Mesendoderm (in vitro differentiated cells): ENCODE results near the gene IGSF8.
A peak's percentile ranks its signal among the peaks of the same experiment; 100 is the strongest.

Experiments used
- DNase-seq: peaks from one replicate; pipeline ENCODE4 v3.0.0; 2013
- H2AK5ac ChIP-seq: 2 replicates; pipeline ENCODE4 v1.6.1; 2013; ENCODE audit warnings: low read length, inconsistent platforms
- H2BK120ac ChIP-seq: 2 replicates; pipeline ENCODE4 v1.6.1; 2013; ENCODE audit warnings: low read depth, mild to moderate bottlenecking, low read length, moderate library complexity, mixed read lengths
- H2BK15ac ChIP-seq: replicated peaks from 2 replicates; pipeline ENCODE4 v1.6.1; 2013; ENCODE audit warnings: low read depth, mild to moderate bottlenecking, moderate library complexity
- H2BK5ac ChIP-seq: 2 replicates; pipeline ENCODE4 v1.6.1; 2013; ENCODE audit warnings: low read length, inconsistent platforms
- H3K18ac ChIP-seq: 2 replicates; pipeline ENCODE4 v1.6.1; 2013; ENCODE audit warnings: mild to moderate bottlenecking, low read length, mixed read lengths
- H3K23ac ChIP-seq: one replicate; pipeline ENCODE4 v1.6.1; 2013; ENCODE audit warnings: low read length
- H3K27ac ChIP-seq: 2 replicates; pipeline ENCODE4 v1.5.1; 2013; ENCODE audit warnings: low read depth, mild to moderate bottlenecking, inconsistent platforms, low read length, moderate library complexity
- H3K27me3 ChIP-seq: 2 replicates; pipeline ENCODE4 v1.6.1; 2013; ENCODE audit warnings: low read length, control low read depth, mild to moderate bottlenecking, inconsistent platforms; ENCODE audit not compliant: insufficient read depth, poor library complexity
- H3K36me3 ChIP-seq: 2 replicates; pipeline ENCODE4 v1.6.1; 2013; ENCODE audit warnings: low read length, inconsistent platforms; ENCODE audit not compliant: control insufficient read depth, insufficient read depth
- H3K4ac ChIP-seq: one replicate; pipeline ENCODE4 v1.6.1; 2013; ENCODE audit warnings: low read depth, mild to moderate bottlenecking, low read length, moderate library complexity
- H3K4me1 ChIP-seq: 2 replicates; pipeline ENCODE4 v1.6.1; 2013; ENCODE audit warnings: low read depth, low read length, inconsistent platforms; ENCODE audit not compliant: control insufficient read depth
- H3K4me2 ChIP-seq: 2 replicates; pipeline ENCODE4 v1.6.1; 2013; ENCODE audit warnings: low read length
- H3K4me3 ChIP-seq: 2 replicates; pipeline ENCODE4 v1.5.1; 2013; ENCODE audit warnings: mild to moderate bottlenecking, low read length
- H3K56ac ChIP-seq: one replicate; pipeline ENCODE4 v1.6.1; 2013; ENCODE audit warnings: low read length
- H3K79me1 ChIP-seq: 2 replicates; pipeline ENCODE4 v1.6.1; 2013; ENCODE audit warnings: low read length, inconsistent platforms
- H3K79me2 ChIP-seq: 2 replicates; pipeline ENCODE4 v1.6.1; 2013; ENCODE audit warnings: mild to moderate bottlenecking, low read length; ENCODE audit not compliant: control insufficient read depth, insufficient read depth
- H3K9ac ChIP-seq: 2 replicates; pipeline ENCODE4 v1.6.1; 2013; ENCODE audit warnings: low read length, inconsistent platforms
- H4K5ac ChIP-seq: one replicate; pipeline ENCODE4 v1.6.1; 2013; ENCODE audit warnings: low read length
- H4K8ac ChIP-seq: one replicate; pipeline ENCODE4 v1.6.1; 2013; ENCODE audit warnings: low read depth, mild to moderate bottlenecking, control low read depth, low read length, moderate library complexity
- WGBS: extraction: QIAGEN DNeasy Blood & Tissue Kit; methylation state at CpG from one replicate; pipeline ENCODE4 v1.1.7; 2013; ENCODE audit warnings: low lambda C conversion rate, missing lambda C conversion rate; ENCODE audit not compliant: insufficient coverage; ENCODE audit errors: extremely low coverage; 5-methylcytosine and 5-hydroxymethylcytosine counted together

The IGSF8 gene

GRCh38 chr1:160077486-160077885 lies 20.9 kb downstream of the IGSF8 start:
- DNase-seq = no peak
- H3K27ac ChIP-seq = no peak overlapping the region
- H2BK15ac ChIP-seq = no peak overlapping the region

DNA sequence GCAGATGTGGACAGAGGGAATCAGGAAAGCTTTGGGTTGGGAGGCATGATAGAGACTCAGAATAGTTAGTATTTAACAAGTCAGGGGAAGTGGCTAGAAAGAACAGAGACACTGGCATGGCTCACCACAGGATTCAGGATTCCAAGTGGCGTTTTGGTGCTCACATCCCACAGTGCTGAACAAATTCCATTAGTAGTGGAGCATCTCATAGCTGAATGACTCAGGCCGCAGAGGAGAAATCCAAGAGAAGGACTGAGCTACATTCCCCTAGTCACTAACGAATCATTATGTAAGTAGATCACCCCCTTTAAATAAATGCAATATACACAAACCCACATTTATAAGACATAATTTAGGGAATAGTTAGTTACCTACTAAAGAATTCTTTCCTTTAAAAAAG lies 22.1 kb downstream of the IGSF8 start:
- Histone ChIP-seq H2BK120ac (no peak overlapping the region), H3K27me3 (peaks cover 2% of the 10 kb centered on the region), H3K23ac (no peak overlapping the region), H3K36me3 (no peaks in the 10 kb centered on the region), H2BK5ac (no peak overlapping the region), H2AK5ac (no peak overlapping the region), H3K27ac (no peak overlapping the region), H3K56ac (no peak overlapping the region), H4K5ac (no peak overlapping the region), H3K4ac (no peak overlapping the region), H2BK15ac (no peak overlapping the region), H3K4me2 (no peak overlapping the region), H3K4me3 (no peak overlapping the region), H3K79me1 (no peaks in the 10 kb centered on the region), H4K8ac (no peak overlapping the region), H3K18ac (no peak overlapping the region), H3K79me2 (no peaks in the 10 kb centered on the region), H3K9ac (no peak overlapping the region), H3K4me1 (no peaks in the 10 kb centered on the region)
- DNase-seq = no peak
- no CpG with 5 or more reads among the region's 3 CpGs for WGBS

More at GRCh38 chr1:160077486-160077885, 20.9 kb downstream of the IGSF8 start:
- no peak overlapping the region for H3K4me3 ChIP-seq
- no peak overlapping the region for H3K23ac ChIP-seq
- no peaks in the 10 kb centered on the region for H3K79me1 ChIP-seq
- no peak overlapping the region for H2AK5ac ChIP-seq
- no peak overlapping the region for H4K8ac ChIP-seq
- H3K79me2 ChIP-seq = no peaks in the 10 kb centered on the region
- H3K4ac ChIP-seq = no peak overlapping the region
- peaks cover 2% of the 10 kb centered on the region for H3K27me3 ChIP-seq
- H3K4me1 ChIP-seq = no peaks in the 10 kb centered on the region
- H4K5ac ChIP-seq = no peak overlapping the region
- no peak overlapping the region for H3K56ac ChIP-seq
- no peak overlapping the region for H2BK5ac ChIP-seq
- no peaks in the 10 kb centered on the region for H3K36me3 ChIP-seq
- H3K4me2 ChIP-seq = no peak overlapping the region
- H3K18ac ChIP-seq = no peak overlapping the region
- no peak overlapping the region for H2BK120ac ChIP-seq
- no peak overlapping the region for H3K9ac ChIP-seq

DNA sequence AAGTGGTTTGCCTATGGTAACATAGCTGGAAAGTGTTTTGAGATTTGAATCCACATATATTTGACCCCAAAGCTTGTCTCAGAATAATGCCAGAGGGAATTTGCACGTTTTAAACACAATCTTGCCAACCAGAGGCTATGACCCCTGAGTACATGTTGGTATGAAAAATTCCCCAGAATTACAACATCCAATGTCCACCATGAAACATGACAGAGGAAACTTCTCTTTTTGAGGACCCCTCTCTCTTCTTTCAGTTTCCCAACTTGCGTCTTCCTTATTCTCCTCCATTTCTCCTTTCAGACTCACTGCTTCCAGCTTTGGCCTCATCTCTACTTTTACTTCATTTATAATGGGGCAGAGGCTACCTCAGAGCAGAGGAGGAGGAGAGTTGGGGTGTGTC lies 22.6 kb downstream of the IGSF8 start:
- Histone ChIP-seq H3K79me2 (no peaks in the 10 kb centered on the region), H3K36me3 (no peaks in the 10 kb centered on the region), H3K4me2 (no peak overlapping the region), H3K23ac (no peak overlapping the region), H2BK15ac (no peak overlapping the region), H3K9ac (no peak overlapping the region), H3K4ac (no peak overlapping the region), H2BK120ac (no peak overlapping the region), H3K4me3 (no peak overlapping the region), H4K5ac (no peak overlapping the region), H2AK5ac (no peak overlapping the region), H3K56ac (no peak overlapping the region), H2BK5ac (no peak overlapping the region), H3K27me3 (peaks cover 1% of the 10 kb centered on the region), H4K8ac (no peak overlapping the region), H3K79me1 (no peaks in the 10 kb centered on the region), H3K27ac (no peak overlapping the region), H3K4me1 (no peaks in the 10 kb centered on the region), H3K18ac (no peak overlapping the region)
- WGBS = no CpG with 5 or more reads among the region's 2 CpGs
- DNase-seq = no peak

DNA sequence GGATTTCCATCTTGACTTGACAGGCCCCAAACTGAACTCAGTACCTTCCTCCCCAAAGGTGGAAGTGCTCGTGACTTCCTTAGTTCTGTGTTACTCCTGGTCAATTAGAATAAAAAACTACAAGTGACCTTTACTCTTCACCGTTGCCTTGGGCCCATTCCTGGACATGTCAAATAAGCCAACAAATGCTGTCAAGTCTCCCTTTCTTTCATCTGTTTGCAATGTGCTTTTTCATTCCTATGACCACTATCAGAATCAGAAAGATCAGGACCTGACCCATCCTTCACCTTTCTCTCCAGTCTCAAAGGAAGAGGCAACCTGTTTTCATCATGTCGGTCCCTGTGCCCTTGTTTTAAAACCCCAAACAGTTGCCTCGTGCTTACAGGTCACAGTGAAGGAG lies 23.6 kb downstream of the IGSF8 start:
- H3K56ac ChIP-seq = no peak overlapping the region
- H4K5ac ChIP-seq = no peak overlapping the region
- no CpG with 5 or more reads among the region's 4 CpGs for WGBS
- H3K23ac ChIP-seq = no peak overlapping the region
- H3K4ac ChIP-seq = no peak overlapping the region
- no peak for DNase-seq
- H3K36me3 ChIP-seq = no peaks in the 10 kb centered on the region
- no peak overlapping the region for H3K9ac ChIP-seq
- H4K8ac ChIP-seq = no peak overlapping the region
- H3K79me1 ChIP-seq = no peaks in the 10 kb centered on the region
- no peak overlapping the region for H3K4me2 ChIP-seq
- H3K79me2 ChIP-seq = no peaks in the 10 kb centered on the region
- no peak overlapping the region for H2AK5ac ChIP-seq
- H3K18ac ChIP-seq = no peak overlapping the region
- no peak overlapping the region for H3K27ac ChIP-seq
- no peak overlapping the region for H3K4me3 ChIP-seq
- no peak overlapping the region for H2BK5ac ChIP-seq
- no peak overlapping the region for H2BK120ac ChIP-seq
- H2BK15ac ChIP-seq = no peak overlapping the region
- no peaks in the 10 kb centered on the region for H3K27me3 ChIP-seq
- no peaks in the 10 kb centered on the region for H3K4me1 ChIP-seq

GRCh38 chr1:160071289-160071688 lies 27.1 kb downstream of the IGSF8 start:
- no peak overlapping the region for H4K8ac ChIP-seq
- peaks cover 5% of the 10 kb centered on the region for H3K4me1 ChIP-seq
- no peak overlapping the region for H4K5ac ChIP-seq
- no peak overlapping the region for H2BK5ac ChIP-seq
- H3K9ac ChIP-seq = no peak overlapping the region
- no peaks in the 10 kb centered on the region for H3K36me3 ChIP-seq
- no peak overlapping the region for H2BK15ac ChIP-seq
- H3K56ac ChIP-seq = no peak overlapping the region
- H2AK5ac ChIP-seq = no peak overlapping the region
- DNase-seq = no peak
- H3K79me1 ChIP-seq = no peaks in the 10 kb centered on the region
- H3K18ac ChIP-seq = no peak overlapping the region
- H3K4me2 ChIP-seq = no peak overlapping the region
- H3K79me2 ChIP-seq = no peaks in the 10 kb centered on the region
- H3K23ac ChIP-seq = no peak overlapping the region
- no peak overlapping the region for H2BK120ac ChIP-seq
- WGBS = no CpG with 5 or more reads among the region's 5 CpGs
- H3K4ac ChIP-seq = no peak overlapping the region
- no peak overlapping the region for H3K4me3 ChIP-seq
- H3K27me3 ChIP-seq = no peaks in the 10 kb centered on the region
- no peak overlapping the region for H3K27ac ChIP-seq

DNA sequence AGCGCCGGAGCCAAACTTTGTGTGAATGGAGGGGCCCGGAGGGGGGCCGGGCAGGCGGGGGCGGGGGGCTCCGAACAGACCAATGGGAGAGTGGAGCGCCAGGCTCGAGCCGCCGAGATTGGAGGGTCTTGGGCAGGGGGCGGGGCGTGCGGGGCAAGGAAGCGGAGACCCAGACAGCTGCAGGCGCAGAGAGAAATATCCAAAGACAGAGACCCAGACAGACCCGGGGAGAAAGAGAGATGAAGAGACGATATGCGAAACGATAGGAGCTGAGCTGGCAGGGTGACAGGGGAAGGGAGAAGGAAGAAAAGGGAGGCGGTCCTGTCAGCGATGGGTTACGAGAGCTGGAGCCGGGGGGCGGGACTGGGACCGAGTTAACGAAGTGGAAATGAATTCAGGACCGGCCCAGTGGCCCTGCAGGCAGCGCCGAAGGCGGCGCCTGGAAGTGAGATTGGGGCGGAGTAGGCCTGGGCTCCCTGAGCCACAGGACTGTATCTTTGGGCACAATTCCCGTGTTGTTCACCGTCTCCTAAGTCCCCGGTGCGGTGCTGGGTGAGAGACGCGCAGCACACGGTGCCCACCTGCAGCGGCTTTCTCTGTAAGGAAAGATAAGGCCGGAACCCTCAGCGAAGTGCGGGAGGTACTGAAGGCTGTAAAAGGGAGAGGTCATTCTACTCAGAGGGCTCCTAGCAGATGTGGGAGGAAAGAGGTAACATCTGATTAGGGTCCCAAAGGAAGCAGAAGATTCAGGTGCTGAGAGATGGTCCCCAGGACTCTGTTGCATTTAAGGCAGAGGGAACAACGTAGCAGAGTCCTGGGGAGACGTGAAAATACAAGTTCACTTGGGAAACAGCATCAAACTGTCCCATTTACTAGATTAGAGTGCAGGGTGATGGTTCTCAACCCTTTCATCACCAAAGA lies 27.9 kb downstream of the IGSF8 start:
- H3K4me3 ChIP-seq = peak overlapping the region; percentile 61
- no peak overlapping the region for H3K23ac ChIP-seq
- peak; percentile 91 for DNase-seq
- no peaks in the 10 kb centered on the region for H3K79me2 ChIP-seq
- H3K18ac ChIP-seq = peak overlapping the region; percentile 4
- H3K4me1 ChIP-seq = peaks cover 5% of the 10 kb centered on the region
- no peak overlapping the region for H2BK120ac ChIP-seq
- no peak overlapping the region for H4K8ac ChIP-seq
- no peak overlapping the region for H2BK15ac ChIP-seq
- no peak overlapping the region for H3K27ac ChIP-seq
- H3K4me2 ChIP-seq = peak overlapping the region; percentile 90
- H4K5ac ChIP-seq = no peak overlapping the region
- H3K9ac ChIP-seq = peak overlapping the region; percentile 60
- H2BK5ac ChIP-seq = no peak overlapping the region
- H2AK5ac ChIP-seq = no peak overlapping the region
- peak overlapping the region; percentile 67 for H3K56ac ChIP-seq
- no peaks in the 10 kb centered on the region for H3K79me1 ChIP-seq
- H3K27me3 ChIP-seq = no peaks in the 10 kb centered on the region
- H3K36me3 ChIP-seq = no peaks in the 10 kb centered on the region
- WGBS = no CpG with 5 or more reads among the region's 46 CpGs
- H3K4ac ChIP-seq = no peak overlapping the region
